HL-60 (cell line): Measurements from ENCODE around the gene CNGB1.

Experiments
- DNase-seq, 2 experiments: peaks; one replicate each; pipeline ENCODE4 v3.0.0-alpha.2; 2010 to 2020; ENCODE audit warnings: low read depth in 1 of 2, low spot score in 1 of 2
- H3K27ac ChIP-seq: fragments of 250-450 bp; sonication (Bioruptor Pico); replicated peaks from 2 replicates; pipeline ENCODE4 v1.5.1; 2020; ENCODE audit warnings: mild to moderate bottlenecking, moderate library complexity
- H3K27me3 ChIP-seq: fragments of 250-450 bp; sonication (Bioruptor Pico); 2 replicates; pipeline ENCODE4 v1.5.1; 2021; ENCODE audit warnings: mild to moderate bottlenecking, moderate library complexity; ENCODE audit not compliant: insufficient read depth, poor library complexity, severe bottlenecking
- H3K4me3 ChIP-seq: replicated peaks from 2 replicates; pipeline ENCODE4 v1.5.1; 2011; ENCODE audit warnings: mild to moderate bottlenecking, control low read depth, low read length; ENCODE audit not compliant: insufficient read depth
- GABPA ChIP-seq: IDR thresholded peaks from 2 replicates; pipeline ENCODE4 v1.6.1; 2012; ENCODE audit warnings: low read depth
- POLR2AphosphoS5 ChIP-seq: IDR thresholded peaks from 2 replicates; pipeline ENCODE4 v1.6.1; 2012; ENCODE audit warnings: low read depth
- REST ChIP-seq: IDR thresholded peaks from 2 replicates; pipeline ENCODE4 v1.6.1; 2012; ENCODE audit warnings: low read depth; ENCODE audit not compliant: insufficient replicate concordance
- SPI1 ChIP-seq: IDR thresholded peaks from 2 replicates; pipeline ENCODE4 v1.6.1; 2012; ENCODE audit warnings: low read depth, mild to moderate bottlenecking, borderline replicate concordance
- TF ChIP-seq, protein P1 (sequence below): IDR thresholded peaks from one replicate; pipeline ENCODE4 v1.5.1; 2011; ENCODE audit warnings: low read length, control low read depth, inconsistent platforms; ENCODE audit not compliant: insufficient read depth

The CNGB1 gene

DNA sequence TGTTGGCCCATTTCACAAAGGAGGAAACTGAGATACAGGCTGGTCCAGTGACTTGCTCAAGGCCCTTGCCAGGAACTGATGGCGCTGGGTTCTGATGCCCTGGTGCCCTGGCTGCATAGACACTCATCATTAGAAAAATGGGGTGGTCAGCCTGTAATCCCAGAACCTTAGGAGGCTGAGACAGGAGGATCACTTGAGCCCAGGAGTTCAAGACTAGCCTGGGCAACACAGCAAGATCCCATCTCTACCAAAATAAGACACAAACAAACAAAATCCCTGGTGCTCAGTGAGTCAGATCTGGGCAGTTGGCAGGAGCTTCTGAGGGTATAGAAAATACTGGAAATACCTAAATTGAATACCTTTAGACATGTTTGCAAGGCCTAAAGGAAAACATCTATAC is 127.5 kb downstream of the CNGB1 start:
- H3K27ac ChIP-seq: no peak overlapping the region
- H3K27me3 ChIP-seq: no peaks in the 10 kb centered on the region
- no peak for DNase-seq

GRCh38 chr16:57842601-57843000 is 128.3 kb downstream of the CNGB1 start:
- H3K27ac ChIP-seq: no peak overlapping the region
- no peak for DNase-seq
- H3K4me3 ChIP-seq: no peak overlapping the region
- TF ChIP-seq POLR2AphosphoS5 (no peak), SPI1 (no peak), GABPA (no peak), REST (no peak)
- TF ChIP-seq, protein P1, sequence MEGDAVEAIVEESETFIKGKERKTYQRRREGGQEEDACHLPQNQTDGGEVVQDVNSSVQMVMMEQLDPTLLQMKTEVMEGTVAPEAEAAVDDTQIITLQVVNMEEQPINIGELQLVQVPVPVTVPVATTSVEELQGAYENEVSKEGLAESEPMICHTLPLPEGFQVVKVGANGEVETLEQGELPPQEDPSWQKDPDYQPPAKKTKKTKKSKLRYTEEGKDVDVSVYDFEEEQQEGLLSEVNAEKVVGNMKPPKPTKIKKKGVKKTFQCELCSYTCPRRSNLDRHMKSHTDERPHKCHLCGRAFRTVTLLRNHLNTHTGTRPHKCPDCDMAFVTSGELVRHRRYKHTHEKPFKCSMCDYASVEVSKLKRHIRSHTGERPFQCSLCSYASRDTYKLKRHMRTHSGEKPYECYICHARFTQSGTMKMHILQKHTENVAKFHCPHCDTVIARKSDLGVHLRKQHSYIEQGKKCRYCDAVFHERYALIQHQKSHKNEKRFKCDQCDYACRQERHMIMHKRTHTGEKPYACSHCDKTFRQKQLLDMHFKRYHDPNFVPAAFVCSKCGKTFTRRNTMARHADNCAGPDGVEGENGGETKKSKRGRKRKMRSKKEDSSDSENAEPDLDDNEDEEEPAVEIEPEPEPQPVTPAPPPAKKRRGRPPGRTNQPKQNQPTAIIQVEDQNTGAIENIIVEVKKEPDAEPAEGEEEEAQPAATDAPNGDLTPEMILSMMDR: no peak
- no peaks in the 10 kb centered on the region for H3K27me3 ChIP-seq

More for the DNA sequence above, 127.5 kb downstream of the CNGB1 start:
- no peak overlapping the region for H3K4me3 ChIP-seq
- TF ChIP-seq POLR2AphosphoS5 (no peak), GABPA (no peak), SPI1 (no peak), REST (no peak)
- TF ChIP-seq, protein P1: no peak

DNA sequence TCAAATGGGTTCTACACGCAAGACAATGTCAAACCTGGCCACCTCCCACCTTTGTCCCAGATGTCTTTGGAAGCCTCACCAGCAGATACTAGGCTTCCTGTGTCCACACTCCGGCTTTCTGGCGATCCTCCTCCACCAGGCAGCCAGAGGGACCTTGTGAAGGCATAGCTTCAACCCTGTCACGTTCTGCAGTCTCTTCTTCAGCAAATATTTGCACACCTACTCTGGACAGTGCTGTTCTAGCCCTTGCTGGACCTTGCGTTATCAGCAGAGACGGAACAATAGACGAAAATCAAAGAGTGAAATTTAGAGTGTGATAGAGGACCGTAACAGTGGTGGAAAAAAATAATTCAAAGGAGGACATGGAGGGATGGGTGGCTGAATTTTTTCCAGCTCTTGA is 130.1 kb downstream of the CNGB1 start:
- no peaks in the 10 kb centered on the region for H3K27me3 ChIP-seq
- TF ChIP-seq SPI1: no peak
- TF ChIP-seq, protein P1: no peak
- TF ChIP-seq GABPA: no peak
- H3K4me3 ChIP-seq: no peak overlapping the region
- DNase-seq: no peak
- no peak overlapping the region for H3K27ac ChIP-seq

DNA sequence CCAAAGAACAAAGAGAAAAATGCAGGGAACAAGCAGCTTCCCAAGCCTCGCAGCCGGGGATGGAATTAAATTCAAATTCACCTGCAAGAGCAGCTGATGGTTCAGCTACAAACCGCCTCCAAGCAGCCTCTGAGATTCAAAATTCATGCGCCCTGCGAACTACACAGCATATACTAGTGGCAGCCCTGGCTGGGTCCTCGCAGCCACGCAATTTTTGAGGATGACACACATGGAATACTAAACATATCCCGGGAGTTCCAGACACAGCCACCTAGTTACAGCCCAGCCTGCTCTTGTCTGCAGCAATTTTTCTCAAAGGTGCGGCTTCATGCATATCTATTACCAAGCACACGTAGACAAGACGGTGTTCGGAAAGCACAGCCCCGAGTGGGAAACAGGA is 132.8 kb downstream of the CNGB1 start:
- Histone ChIP-seq H3K27ac (no peak overlapping the region), H3K27me3 (peaks cover 6% of the 10 kb centered on the region), H3K4me3 (no peak overlapping the region)
- TF ChIP-seq, protein P1: no peak
- no peak for TF ChIP-seq GABPA
- no peak for TF ChIP-seq SPI1
- TF ChIP-seq POLR2AphosphoS5: no peak
- TF ChIP-seq REST: no peak
- no peak for DNase-seq
